ENCODE measurements around the gene GNPDA1. TPM values are rescaled to one million over a fixed set of nuclear protein-coding genes. Genes with fewer than 3 reads are reported as not detected.

GNPDA1 gene
- total RNA-seq, 1 donor from 2014 or later: 20.2 TPM

GRCh38 chr5:142032747-142033631, 20.2 kb upstream of the GNPDA1 start:
- Mint-ChIP-seq H3K36me3 (ENCODE audit: unreplicated experiment) (no peaks in the 10 kb centered on the region), H3K4me1 (ENCODE audit: low read depth, unreplicated experiment) (no peaks in the 10 kb centered on the region), H3K4me3 (ENCODE audit: unreplicated experiment) (no peak overlapping the region), H3K9me3 (ENCODE audit: unreplicated experiment) (peaks cover 1% of the 10 kb centered on the region), H3K27ac (ENCODE audit: unreplicated experiment) (no peak overlapping the region), H3K27me3 (ENCODE audit: unreplicated experiment) (no peaks in the 10 kb centered on the region)
- no peak for TF ChIP-seq CTCF (IDR thresholded peaks at IDR 0.05; ENCODE audit: partially characterized antibody, unreplicated experiment)
- DNase-seq: no peak

GRCh38 chr5:142032150-142032549, 19.3 kb upstream of the GNPDA1 start:
- Mint-ChIP-seq H3K4me1 (ENCODE audit: low read depth, unreplicated experiment) (no peaks in the 10 kb centered on the region), H3K27ac (ENCODE audit: unreplicated experiment) (no peak overlapping the region), H3K36me3 (ENCODE audit: unreplicated experiment) (no peaks in the 10 kb centered on the region), H3K4me3 (ENCODE audit: unreplicated experiment) (no peak overlapping the region), H3K27me3 (ENCODE audit: unreplicated experiment) (no peaks in the 10 kb centered on the region), H3K9me3 (ENCODE audit: unreplicated experiment) (no peaks in the 10 kb centered on the region)
- DNase-seq: no peak
- no peak for TF ChIP-seq CTCF (IDR thresholded peaks at IDR 0.05; ENCODE audit: partially characterized antibody, unreplicated experiment)

- DNase-seq: no peak
- Mint-ChIP-seq H3K4me3 (ENCODE audit: unreplicated experiment) (peak overlapping the region; percentile 94), H3K27ac (ENCODE audit: unreplicated experiment) (no peak overlapping the region), H3K4me1 (ENCODE audit: low read depth, unreplicated experiment) (no peaks in the 10 kb centered on the region), H3K9me3 (ENCODE audit: unreplicated experiment) (no peaks in the 10 kb centered on the region), H3K36me3 (ENCODE audit: unreplicated experiment) (no peaks in the 10 kb centered on the region), H3K27me3 (ENCODE audit: unreplicated experiment) (peaks cover 2% of the 10 kb centered on the region)
- TF ChIP-seq CTCF (IDR thresholded peaks at IDR 0.05; ENCODE audit: partially characterized antibody, unreplicated experiment): no peak
Measured at GRCh38 chr5:142025637-142026036, 12.8 kb upstream of the GNPDA1 start.

- Mint-ChIP-seq H3K9me3 (ENCODE audit: unreplicated experiment) (peaks cover 2% of the 10 kb centered on the region), H3K4me1 (ENCODE audit: low read depth, unreplicated experiment) (no peaks in the 10 kb centered on the region), H3K4me3 (ENCODE audit: unreplicated experiment) (peak overlapping the region; percentile 94), H3K27ac (ENCODE audit: unreplicated experiment) (peak overlapping the region; percentile 99), H3K36me3 (ENCODE audit: unreplicated experiment) (peaks cover 7% of the 10 kb centered on the region), H3K27me3 (ENCODE audit: unreplicated experiment) (peaks cover 2% of the 10 kb centered on the region)
- peak; percentile 88 for DNase-seq
- no peak for TF ChIP-seq CTCF (IDR thresholded peaks at IDR 0.05; ENCODE audit: partially characterized antibody, unreplicated experiment)
Measured at GRCh38 chr5:142024771-142025304, 12.0 kb upstream of the GNPDA1 start.

- peak overlapping the region; percentile 38 for H3K4me3 Mint-ChIP-seq (ENCODE audit: unreplicated experiment)
- no peak overlapping the region for H3K27ac Mint-ChIP-seq (ENCODE audit: unreplicated experiment)
- H3K27me3 Mint-ChIP-seq (ENCODE audit: unreplicated experiment): peaks cover 2% of the 10 kb centered on the region
- peaks cover 7% of the 10 kb centered on the region for H3K36me3 Mint-ChIP-seq (ENCODE audit: unreplicated experiment)
- DNase-seq: no peak
- TF ChIP-seq CTCF (IDR thresholded peaks at IDR 0.05; ENCODE audit: partially characterized antibody, unreplicated experiment): no peak
- H3K4me1 Mint-ChIP-seq (ENCODE audit: low read depth, unreplicated experiment): no peaks in the 10 kb centered on the region
- peaks cover 3% of the 10 kb centered on the region for H3K9me3 Mint-ChIP-seq (ENCODE audit: unreplicated experiment)
Measured at GRCh38 chr5:142023836-142024235, 11.0 kb upstream of the GNPDA1 start.
